H4 (cell line): Measurements from ENCODE around the gene ENSA. TPM values are rescaled to one million over a fixed set of nuclear protein-coding genes. Genes with fewer than 3 reads are reported as not detected.
"Not testable (repeated sequence)": the region's sequence is repeated elsewhere in the genome, so short reads cannot be mapped to it uniquely, and the experiment has no call there.

Experiments used
- DNase-seq: peaks from one replicate; pipeline ENCODE4 v3.0.0-alpha.2; 2015; ENCODE audit warnings: low spot score
- total RNA-seq: library from RNA; depleted of rRNA; stranded (reverse); fragments of >200 nt; shearing (Covaris generic); gene quantifications from 2 replicates; pipeline ENCODE4 v1.2.3, GENCODE V29; 2014; rRNA removed

ENSA gene
- total RNA-seq, 1 experiment from 2014 or later: 143 TPM

DNA sequence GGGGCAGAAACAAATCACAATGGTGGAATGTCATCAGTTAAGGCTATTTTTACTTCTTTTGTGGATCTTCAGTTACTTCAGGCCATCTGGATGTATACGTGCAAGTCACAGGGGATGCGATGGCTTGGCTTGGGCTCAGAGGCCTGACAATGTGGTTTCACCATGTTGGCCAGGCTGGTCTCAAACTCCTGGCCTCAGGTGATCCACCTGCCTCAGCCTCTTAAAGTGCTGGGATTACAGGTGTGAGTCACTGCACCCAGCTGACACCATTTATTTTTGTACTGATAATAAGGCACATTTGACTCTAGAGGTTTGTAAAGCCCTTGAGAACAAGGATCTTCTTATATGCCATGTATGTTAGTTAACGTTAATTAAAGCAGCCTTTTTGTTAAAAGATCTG lies 48.4 kb downstream of the ENSA start:
- not testable (repeated sequence) for DNase-seq

DNA sequence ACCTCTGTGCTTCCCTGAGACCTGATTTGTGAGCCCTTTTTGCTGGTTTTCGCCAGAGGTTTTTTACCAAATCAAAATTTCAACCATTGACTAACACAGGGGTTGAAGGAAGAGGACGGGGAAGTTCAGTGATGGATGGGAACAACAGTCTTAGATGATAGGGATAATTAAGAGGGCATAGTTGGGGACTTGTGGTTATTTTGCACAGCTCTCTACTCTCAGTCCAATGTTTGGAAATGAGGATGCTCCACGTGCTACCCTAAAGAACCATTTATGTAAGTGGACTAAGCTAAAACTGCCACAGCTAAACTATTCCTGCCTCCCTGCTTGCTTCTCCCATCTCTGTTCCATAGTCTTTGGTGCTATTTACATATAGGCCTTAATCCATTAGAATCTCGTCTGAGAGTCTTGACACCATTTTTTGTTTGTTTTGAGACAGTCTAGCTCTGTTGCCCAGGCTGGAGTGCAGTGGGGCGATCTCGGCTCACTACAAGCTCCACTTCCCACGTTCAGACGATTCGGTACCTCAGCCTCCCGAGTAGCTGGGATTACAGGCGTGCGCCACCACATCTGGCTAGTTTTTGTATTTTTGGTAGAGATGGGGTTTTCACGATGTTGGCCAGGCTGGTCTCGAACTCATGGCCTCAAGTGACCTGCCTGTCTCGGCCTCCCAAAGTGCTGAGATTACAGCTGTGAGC lies 49.3 kb downstream of the ENSA start:
- DNase-seq: no peak

- DNase-seq: peak; percentile 96
Observed at GRCh38 chr1:150579110-150579944, 50.1 kb downstream of the ENSA start, which contains the start of gene MCL1. MCL1 (minus strand) TSS chr1:150579610; CDS start chr1:150579530, 80 bp downstream.

GRCh38 chr1:150578272-150579109 lies 50.9 kb downstream of the ENSA start:
- DNase-seq: no peak

DNA sequence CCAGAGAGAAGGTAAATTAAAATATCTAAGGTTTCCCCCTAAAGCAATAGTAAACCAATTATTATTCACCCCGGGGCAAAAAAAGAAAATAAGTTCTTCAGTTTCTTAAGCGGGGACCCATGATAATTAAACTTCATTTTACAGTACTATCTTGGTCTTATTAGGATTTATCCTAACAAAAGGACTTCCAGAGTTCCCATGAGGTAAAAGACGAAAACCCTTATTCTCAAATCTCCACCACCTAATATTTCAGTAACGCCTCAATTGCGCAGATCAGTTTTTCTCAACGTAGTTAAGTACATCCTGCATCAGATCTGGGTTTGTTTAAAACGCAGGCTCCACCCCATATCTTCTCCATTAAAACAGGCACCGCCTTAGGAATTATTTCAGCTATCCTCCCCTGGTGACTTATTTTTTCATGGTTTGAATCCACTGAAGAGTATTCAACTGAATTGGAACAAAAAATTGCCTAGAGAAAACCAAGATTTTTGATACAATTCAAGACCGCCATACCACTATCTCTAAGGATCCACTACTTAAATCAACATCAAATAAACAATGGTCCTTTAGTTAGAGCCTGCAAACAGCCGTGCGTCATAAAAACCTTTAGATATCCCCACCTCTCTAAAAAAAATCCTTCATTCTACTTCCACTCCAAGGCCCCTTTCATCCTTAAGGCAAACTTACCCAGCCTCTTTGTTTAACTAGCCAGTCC lies 51.7 kb downstream of the ENSA start:
- no peak for DNase-seq

- DNase-seq: no peak
Observed at GRCh38 chr1:150576794-150577556, 52.4 kb downstream of the ENSA start.

DNA sequence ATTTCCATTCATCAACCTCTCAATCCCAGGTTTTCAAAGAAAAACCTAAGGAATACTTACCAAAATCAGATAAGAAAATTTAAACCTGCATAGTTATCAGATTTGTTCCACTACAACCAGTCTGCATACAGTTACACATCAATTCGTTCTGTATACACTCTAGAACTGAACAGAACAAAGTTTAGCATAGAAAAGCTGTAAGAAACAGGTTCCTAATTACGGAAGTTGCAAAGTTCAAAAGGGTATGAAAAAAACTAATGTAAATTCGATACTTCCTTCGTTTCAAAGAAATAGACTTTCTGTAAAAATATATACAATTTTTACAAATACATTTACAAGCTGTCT lies 53.1 kb downstream of the ENSA start:
- DNase-seq: no peak

DNA sequence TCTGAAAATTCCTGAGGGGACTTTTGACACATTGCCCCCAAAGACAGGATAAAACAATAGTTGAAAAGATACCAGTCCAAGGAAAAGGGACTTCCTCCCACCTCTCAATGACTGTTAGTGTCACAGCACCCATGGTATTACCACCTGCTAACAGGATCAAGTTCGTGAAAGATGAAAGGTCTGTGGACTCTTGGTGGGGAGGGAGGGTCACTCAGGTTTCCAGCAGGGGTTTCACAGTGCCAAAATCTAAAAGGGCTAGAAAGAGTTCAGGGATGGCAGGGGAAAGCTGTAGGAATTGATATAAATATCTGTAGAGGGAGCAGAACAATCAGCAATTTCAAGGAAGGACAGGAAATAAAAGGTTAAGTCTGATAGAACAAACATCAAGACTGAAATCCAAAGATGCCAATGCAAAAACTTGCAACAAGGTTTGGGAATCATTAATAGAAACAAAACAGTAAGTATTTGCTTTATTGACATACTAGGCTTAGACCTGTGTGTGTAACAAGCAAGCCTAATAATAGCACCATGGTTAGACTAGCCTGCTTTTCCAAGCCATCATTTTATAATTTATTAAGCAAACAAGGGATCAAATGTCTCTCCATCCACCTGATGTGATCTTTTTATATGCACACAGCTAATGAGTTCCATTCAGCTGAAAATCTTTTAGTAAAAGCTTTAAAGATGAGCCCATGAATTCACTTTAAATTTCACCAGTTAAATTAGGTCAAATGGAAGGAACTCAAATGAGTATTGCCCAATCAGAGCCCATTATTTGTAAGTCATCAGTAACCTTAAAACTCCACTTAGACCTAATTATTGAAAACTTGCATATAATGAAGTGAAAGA lies 53.7 kb downstream of the ENSA start:
- no peak for DNase-seq

GRCh38 chr1:150575072-150575489 lies 54.3 kb downstream of the ENSA start:
- peak; percentile 3 for DNase-seq

DNA sequence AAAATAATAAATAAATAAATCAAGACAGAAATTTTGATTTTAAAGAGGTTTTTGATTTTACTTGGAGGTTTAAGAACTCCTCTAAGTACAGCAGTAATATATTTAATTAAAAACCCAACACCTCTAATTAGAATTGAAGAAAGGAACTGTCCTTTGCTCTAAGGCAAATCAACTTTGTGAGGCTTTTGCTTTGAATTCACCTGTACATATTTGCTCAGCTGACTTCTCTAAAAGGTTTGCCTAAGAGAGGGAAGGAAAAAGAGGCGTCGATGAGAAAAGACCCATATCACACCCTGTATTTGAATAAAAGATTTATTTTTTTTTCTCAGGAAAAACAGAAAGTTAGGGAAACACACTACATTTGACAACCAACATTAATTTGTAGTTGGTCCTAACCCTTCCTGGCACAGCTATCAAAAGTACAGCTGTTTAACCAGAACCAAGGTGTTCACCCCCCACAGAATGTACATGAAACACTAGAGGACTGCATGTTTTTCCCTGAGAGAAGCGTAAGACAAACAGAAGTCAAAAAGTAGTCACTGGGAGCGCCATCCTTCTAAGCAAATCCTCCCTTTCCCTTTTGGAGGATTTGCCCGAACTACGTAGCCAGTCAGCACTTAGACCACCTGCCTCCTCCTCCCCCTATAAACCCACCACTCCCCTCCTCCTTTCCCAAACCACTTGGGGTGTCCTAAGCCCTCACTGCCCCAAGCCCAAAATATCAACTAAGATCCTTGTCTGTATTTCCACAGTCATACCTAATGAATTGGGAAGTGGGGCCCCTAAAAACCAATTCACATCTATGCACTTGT lies 54.9 kb downstream of the ENSA start:
- DNase-seq: peak; percentile 4

DNA sequence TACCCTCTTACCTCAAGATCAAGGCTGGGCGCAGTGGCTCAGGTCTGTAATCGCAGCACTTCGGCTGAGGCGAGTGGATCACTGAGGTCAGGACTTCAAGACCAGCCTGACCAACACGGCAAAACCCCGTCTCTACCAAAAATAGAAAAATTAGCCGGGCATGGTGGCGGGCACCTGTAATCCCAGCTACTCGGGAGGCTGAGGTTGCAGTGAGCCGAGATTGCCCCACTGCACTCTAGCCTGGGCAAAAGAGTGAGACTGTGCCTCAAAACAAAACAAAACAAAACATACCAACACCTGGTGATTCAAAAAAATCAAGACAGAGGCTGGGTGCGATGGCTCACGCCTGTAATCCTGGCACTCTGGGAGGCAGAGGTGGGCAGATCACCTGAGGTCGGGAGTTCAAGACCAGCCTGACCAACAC lies 55.8 kb downstream of the ENSA start:
- DNase-seq: peak; percentile 10

GRCh38 chr1:150572918-150573647 lies 56.3 kb downstream of the ENSA start:
- peak; percentile 12 for DNase-seq

Other genes starting within 250 kb of the ENSA start
- gene TARS2, start 142.2 kb downstream of the ENSA start, total RNA-seq: 8.4 and 12.8 TPM in 2 replicates
- gene ECM1, start 121.5 kb downstream of the ENSA start, total RNA-seq: 27.5 and 28.6 TPM in 2 replicates
- not detected in 2 replicates for gene FALEC, start 113.9 kb downstream of the ENSA start, total RNA-seq
- 0.80 and 1.1 TPM in 2 replicates for gene ADAMTSL4, start 80.2 kb downstream of the ENSA start, total RNA-seq
- 95.2 and 98.6 TPM in 2 replicates for gene MCL1, start 50.0 kb downstream of the ENSA start, total RNA-seq
- gene GOLPH3L, start 67.5 kb upstream of the ENSA start, total RNA-seq: 8.4 and 10.1 TPM in 2 replicates
- gene HORMAD1, start 91.3 kb upstream of the ENSA start, total RNA-seq: not detected in 2 replicates
- 0.39 and 1.5 TPM in 2 replicates for gene CTSS, start 136.2 kb upstream of the ENSA start, total RNA-seq
- 0.10 TPM in 1 of 2 replicates, not detected in the other for gene CTSK, start 178.6 kb upstream of the ENSA start, total RNA-seq
- gene ARNT, start 247.0 kb upstream of the ENSA start, total RNA-seq: 13.0 and 13.7 TPM in 2 replicates